ENCODE results near the gene FADS1.

Gene FADS1

DNA sequence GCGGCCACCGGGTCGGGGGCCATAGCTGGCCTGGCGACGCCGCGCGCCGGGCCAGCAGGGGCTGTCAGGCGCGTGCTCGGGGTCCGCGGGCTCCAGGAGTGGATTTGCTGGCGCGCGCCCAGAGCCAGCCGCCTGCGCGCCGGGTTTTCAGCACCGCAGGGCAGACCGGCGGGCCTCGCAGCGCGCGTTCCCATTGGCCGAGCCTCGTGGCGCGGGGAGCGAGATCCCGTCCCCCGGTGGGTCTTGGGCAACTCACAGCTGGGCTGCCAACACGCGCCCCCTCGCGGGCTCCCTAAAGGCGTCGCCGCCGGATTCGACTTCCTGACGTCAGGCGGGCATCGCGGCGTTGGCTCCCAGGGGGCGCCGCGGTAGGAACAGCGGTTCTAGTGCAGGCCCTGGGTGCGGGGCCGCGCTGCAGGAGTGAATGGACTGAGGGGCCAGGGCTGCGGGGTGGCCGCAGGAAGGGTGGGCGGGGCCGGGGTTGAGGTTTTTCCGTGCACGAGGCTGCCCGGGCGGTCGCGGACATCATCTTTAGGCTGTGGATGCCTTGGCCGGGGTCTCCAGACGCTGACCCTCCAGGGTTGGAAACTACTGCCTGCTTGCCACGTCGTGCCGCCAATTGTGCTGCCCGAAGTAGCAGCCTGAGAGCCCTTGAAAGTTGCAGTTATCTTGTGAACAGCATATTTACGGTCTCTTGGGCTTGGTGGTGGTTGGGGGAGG, at the start of gene FADS1:
FADS1 (minus strand) TSS at position 268 of the 720 bp plus-strand sequence; CDS start at position 194, 74 bp downstream.
- peak; percentile 60 for DNase-seq (ENCODE audit: low read depth)

DNA sequence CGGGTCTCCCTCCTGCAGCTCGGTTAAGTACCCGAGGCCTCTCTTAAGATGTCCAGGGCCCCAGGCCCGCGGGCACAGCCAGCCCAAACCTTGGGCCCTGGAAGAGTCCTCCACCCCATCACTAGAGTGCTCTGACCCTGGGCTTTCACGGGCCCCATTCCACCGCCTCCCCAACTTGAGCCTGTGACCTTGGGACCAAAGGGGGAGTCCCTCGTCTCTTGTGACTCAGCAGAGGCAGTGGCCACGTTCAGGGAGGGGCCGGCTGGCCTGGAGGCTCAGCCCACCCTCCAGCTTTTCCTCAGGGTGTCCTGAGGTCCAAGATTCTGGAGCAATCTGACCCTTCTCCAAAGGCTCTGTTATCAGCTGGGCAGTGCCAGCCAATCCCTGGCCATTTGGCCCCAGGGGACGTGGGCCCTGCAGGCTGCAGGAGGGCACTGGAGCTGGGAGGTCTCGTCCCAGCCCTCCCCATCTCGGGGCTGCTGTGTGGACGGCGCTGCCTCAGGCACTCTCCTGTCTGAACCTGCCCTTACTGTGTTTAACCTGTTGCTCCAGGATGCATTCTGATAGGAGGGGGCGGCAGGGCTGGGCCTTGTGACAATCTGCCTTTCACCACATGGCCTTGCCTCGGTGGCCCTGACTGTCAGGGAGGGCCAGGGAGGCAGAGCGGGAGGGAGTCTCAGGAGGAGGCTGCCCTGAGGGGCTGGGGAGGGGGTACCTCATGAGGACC, 49.6 kb upstream of the FADS1 start:
- DNase-seq (ENCODE audit: low read depth) = no peak

DNA sequence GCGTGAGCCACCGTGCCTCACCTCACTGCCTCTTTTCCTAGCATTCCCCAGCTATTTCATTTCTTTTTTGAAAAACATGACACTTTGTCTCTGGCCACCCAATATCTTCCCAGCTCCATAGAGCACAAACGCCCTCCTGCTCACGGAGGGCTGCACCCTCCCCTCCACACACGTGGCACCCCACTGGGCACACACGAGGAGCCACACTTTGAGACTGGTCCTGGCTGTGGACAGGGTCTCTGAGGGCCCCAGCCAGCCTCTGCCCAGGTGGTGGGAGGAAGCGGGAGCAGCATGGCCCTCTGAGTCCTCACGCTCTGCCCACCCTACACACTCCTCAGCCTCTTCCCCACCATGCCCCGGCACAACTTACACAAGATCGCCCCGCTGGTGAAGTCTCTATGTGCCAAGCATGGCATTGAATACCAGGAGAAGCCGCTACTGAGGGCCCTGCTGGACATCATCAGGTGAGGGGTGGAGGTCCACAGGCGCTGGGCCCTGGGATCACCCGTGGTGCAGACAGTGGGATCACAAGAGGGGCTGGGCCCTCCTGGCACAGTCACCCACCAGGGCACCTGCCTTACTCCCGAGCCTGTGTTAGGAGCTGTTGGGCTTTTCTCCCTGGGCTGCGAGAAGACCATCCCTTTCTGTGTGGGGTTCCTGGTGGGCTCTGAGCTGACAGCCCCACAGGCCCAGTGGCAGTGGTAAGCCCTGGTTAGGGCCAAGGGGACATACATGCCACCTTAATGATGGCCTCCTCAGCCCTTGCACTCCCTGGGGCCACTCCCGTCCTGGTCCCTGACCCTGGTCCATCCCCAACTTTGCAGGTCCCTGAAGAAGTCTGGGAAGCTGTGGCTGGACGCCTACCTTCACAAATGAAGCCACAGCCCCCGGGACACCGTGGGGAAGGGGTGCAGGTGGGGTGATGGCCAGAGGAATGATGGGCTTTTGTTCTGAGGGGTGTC, 48.3 kb upstream of the FADS1 start:
- no peak for DNase-seq (ENCODE audit: low read depth)

DNA sequence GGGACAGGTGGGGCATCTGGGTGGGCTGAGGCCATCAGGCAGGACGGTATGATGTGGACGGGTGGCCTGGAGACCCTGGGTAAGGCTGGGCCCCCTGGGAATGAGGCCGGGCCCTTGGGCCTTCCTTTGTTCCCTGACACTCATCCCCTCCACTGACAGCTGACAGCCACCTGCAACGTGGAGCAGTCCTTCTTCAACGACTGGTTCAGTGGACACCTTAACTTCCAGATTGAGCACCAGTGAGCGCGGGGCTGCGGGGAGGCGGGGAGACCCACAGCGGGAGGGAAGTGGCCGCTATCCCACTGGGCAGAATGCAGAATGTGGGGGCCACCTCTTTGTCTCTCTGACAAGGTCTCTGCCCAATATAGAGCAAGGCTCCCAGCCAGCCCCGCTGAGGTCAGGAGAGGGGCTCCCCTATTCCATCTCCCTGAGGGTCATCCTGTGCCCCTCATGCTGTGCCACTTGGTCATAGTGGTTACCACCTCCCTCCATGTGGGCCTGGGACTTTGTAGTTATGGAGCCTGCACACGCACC, 46.8 kb upstream of the FADS1 start:
- DNase-seq (ENCODE audit: low read depth) = no peak

DNA sequence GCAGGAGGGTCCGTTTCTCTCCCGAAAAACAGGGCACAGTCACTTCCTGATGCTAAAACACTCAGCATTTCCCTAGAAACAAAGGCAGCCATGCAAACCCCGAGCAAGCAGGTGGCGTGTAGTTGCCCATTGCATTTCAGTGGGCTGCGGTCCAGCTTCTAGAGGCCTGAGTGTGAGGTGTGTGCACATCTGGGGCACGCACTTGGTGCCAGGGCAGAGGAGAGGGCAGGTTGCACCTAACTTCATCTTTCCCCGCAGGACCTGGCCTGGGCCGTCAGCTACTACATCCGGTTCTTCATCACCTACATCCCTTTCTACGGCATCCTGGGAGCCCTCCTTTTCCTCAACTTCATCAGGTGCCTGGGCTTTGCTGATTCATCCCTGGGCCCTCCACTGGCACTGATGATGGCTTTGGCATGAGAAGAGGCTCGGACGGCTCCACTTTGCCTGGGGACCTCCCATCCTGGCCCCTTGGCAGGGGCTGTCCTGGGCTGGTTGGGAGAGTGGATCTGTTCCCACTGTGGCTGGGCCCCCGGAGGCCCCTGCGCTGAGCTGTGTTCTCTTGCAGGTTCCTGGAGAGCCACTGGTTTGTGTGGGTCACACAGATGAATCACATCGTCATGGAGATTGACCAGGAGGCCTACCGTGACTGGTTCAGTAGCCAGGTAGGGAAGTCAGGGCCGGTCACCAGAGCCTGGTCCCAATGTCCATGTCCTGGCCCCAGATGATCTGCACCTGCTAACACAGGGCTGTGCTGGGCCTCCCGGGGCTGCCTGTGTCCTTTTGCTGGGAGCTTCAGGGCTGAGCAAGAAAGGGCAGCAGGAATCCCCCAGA, 46.1 kb upstream of the FADS1 start:
- DNase-seq (ENCODE audit: low read depth) = no peak

DNA sequence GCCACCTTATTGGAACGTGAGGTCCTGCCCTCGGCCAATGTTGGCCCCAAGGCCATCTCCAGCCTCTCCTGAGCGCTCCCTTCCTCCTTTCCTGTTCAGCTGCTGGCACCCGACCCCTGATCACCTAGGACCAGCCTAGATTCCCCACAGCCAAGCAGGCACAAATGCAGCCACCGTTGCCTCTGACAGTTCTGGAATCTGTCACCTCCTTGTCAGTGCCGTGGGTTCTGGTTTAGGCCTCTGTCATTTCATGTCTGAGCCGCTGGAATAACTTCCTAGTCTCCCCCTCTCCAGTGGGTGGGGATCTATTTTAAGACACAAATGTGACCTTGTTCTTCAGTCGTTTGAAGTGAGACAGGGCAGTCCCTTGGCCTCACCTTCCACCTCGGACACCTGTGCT, 44.8 kb upstream of the FADS1 start:
- no peak for DNase-seq (ENCODE audit: low read depth)

DNA sequence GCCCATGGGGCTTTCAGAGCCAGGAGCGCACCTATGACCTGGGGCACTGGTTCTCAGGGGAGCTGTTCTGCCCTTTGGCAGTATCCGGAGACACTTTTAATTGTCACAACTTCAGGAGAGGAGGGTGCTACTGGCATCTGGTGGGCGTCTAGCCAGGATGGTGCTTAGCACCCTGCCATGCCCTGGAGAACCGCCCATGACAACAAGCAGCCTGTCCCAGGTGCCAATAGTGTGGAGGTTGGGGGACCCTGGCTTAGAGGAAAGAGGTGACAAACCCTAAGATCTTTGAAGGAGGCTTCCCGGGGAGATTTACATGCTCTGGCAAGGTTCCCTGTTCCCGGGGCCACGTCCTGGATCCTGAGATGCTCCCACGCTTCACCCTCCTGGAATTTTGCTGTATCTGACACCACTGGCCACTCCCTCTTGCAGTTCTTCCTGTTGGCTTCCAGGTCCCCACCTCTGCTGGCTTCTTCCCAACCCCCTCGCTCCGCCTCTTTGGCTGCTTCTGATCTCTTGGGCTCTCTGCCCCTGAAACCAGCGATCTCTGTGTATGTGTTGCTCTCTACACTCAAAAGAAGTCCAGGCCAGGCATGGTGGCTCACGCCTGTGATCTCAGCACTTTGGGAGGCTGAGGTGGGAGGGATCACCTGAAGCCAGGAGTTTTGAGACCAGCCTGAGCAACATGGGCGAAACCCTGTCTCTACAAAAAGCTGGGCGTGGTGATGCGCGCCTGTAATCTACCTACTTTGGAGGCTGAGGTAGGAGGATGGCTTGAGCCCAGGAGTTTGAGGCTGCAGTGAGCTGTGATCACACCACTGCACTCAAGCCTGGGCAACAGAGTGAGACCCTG, 43.5 kb upstream of the FADS1 start:
- DNase-seq (ENCODE audit: low read depth) = no peak

DNA sequence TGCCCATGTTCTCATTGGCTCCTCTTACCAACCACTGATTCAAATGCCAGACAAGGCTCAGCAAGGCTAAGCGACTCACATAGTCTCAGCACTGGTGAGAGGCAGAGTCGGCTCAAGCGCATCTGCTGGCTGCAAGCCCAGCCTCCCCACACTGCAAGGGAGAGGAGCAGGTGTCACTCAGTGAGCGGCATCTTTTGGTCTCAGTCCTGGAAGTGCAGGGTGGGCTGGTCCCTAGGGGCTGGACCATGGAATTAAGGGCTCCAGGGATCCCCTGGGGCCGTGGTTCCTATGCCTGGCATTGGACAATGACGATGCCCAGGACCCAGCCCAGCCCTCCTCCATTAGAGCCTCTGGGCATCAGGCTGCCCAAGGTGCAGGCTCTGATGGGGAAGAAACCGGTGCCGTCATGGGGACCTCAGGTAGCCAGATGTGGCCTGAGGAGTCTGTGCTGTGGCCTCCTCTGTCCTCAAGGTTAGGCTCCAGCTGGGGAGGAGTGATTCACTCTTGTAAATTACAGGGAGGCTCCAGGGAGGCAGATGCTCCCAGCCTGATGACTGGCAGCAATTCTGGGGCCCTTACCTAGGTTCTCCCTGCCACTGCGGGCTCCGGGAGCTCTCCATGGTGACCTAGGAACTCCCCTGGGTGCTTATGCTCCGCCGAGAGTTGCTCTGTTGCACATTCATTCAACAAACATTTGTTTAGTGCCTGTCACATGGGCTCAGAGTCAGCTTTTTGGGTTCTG, 39.3 kb upstream of the FADS1 start:
- DNase-seq (ENCODE audit: low read depth) = no peak

DNA sequence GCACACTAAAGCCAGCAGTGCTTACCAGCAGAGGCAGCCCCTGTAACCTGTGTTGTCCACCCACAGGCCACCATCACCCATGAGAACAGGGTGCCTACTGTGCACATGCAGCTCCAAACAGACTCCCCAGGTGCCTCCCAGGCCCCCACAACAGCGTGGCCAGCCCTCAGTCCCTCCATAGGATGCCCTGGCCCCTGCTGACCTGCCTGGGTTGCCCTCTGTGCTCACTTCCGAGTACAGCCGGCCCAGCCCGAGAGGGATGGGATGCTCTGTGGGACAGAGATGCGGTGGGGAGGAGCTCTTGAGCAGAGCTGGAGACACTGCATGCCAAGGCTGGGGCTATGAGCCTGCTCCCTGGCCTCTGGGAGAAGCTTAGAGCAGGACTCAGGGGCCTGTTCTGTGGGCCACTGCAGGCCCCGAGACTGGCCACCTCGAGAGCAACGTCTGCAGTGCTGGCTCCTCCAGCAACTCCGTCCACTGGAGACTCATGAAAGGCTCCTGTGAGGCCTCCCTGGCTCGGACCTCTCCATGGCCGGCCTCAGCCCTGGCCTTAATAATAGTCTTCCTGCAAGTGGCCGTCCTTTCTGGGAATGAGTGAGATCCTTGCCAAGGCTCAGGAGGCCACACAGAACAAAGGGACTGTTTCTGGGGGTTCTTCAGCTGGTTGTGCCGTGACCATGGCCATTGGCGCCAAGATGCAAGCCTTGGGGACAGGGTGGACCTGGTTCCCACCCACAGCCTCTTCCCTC, 38.3 kb upstream of the FADS1 start:
- DNase-seq (ENCODE audit: low read depth) = no peak

DNA sequence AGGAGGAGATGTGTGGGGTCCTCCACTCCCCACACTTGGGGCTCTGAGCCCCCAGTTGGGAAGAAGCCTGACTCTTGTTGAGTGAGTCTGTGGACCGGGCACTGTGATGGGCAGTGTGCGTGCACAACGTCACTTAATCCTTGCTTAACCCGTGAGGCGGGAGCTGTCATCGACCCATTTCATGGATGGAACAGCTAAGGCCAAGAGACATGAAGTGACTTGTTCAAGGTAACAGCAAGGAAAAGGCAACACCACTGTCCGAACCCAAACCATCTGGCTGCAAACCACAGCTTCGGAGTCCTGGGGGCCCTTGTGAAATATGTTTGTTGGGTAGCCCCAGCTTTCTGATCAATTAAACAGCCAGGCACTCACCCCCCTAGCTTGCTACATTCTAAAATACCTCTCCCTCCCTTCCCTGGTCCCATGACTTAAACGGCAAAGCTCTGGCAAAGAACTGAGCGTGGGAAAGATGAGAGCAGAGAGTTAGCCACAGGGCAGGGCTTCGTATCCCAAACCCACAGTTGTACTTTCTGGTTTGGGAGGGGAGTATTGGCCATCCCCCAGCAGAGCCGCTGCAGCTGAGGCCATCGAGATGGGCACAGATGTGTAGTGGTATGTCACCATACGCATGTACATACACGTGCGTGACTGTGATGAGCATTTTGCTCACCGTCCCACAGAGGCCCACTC, 37.5 kb upstream of the FADS1 start:
- DNase-seq (ENCODE audit: low read depth) = no peak

DNA sequence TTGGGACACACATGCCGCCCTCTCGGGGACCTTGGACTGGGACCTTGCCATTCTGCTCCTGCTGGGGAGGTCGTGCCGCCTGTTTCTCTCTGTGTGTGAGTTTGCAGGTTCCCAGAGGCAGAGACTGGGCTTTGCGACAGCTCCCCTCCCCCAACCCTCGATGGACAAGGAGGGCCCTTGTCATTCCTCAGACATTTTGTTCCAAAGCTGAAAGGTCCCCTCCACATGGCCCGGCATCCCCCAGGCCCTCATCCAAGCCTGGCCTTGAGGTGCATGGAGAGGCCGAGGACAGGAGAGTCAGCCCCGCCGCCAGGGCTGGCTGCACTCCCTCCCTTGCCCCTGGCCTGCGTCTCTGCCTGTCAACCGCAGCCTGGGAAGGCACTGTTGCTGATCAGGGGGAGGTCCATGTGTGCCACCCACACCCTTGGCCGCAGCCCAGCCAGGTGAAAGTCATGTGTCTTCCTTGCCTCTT, 36.9 kb upstream of the FADS1 start:
- DNase-seq (ENCODE audit: low read depth) = no peak

DNA sequence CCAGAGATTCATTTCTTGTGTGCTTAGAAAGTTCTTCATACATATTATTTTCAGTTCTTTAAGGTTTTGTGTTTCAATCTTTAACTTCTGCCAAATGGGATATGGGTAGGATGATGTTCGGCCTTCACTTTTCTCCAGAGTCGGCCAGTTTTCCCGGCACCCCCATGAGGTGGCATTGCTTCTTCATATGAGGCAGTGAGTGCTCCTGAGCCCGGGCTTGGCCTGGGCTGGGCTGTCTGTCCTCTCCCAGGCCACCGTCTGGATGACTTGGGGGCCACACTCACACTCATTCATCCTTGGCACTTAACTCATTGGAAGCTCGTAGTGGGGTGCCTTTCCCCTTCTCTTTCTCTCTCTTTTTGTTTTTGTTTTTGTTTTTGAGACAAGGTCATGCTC, 35.1 kb upstream of the FADS1 start:
- DNase-seq (ENCODE audit: low read depth) = no peak

DNA sequence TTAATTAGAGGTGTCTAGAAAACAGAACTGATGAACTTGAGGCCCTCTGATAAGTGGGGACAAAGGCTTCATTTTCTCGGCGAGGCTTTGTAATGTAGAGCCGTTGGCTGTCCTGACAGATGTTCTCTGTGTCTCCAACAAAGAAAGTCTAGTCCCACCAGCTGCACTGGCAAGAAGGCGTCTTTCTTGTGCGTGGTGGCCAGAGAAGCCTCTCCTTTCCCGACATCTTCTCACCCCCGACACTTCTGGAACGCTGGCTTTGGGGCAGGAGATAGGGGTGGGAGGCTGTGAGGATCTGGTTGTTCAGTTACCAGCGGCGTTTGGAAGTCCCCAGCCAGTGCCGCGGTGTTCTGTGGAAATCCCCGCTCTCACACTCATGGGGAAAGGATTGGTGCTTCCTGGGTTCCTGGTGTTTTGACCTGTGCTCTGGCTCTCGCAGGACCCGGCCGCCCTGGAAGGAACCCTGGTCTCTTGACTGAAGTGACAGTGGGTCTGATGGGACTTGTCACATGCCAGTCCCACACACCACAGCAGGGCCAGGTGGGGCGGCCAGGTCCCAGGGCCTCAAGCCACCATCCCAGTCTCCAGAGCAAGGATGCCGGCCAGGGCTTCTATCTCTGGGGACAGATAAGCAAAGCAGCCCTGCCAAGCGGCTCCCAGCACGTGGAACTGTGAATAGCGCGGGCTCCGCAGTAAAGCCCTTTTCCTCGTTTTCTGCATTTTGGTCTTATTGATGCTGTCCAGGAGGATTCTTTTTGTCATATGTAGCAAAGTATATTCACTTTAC, 34.5 kb upstream of the FADS1 start:
- DNase-seq (ENCODE audit: low read depth) = no peak

DNA sequence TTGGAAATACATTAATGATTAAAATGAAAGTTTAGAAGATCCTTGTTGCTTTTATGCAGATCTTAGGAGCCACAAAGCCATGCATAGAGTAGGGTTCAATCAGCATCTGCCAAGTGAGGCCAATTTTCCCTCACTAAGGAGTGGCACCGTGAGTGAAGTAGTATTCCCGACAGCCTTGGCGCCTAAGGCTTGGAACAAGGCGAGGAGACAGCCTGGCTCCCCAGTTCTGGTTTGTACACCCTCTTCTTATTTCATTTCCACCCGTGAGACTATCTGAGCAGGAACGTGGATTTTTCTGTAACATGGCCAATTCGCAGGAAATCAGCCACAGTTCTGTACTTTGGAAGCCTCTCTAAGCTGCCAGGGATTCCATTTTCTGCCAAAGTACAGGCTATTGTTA, 33.9 kb upstream of the FADS1 start:
- no peak for DNase-seq (ENCODE audit: low read depth)

DNA sequence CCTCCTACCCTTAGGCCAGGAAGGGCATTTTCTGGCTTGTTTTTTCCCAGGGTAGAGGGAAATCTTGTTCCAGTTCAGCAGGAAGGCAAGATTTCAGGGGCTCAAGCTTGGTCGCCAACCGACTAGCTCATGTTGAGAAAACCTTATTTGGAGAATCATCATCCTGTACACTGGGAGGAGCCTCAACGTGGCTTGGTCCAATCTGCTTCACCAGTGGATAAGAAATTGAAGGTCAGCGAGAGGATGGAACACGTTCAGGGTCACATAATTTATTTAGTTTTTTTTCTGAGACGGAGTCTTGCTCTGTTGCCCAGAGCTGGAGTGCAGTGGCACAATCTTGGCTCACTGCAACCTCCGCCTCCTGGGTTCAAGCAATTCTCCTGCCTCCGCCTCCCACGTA, 31.8 kb upstream of the FADS1 start:
- no peak for DNase-seq (ENCODE audit: low read depth)

DNA sequence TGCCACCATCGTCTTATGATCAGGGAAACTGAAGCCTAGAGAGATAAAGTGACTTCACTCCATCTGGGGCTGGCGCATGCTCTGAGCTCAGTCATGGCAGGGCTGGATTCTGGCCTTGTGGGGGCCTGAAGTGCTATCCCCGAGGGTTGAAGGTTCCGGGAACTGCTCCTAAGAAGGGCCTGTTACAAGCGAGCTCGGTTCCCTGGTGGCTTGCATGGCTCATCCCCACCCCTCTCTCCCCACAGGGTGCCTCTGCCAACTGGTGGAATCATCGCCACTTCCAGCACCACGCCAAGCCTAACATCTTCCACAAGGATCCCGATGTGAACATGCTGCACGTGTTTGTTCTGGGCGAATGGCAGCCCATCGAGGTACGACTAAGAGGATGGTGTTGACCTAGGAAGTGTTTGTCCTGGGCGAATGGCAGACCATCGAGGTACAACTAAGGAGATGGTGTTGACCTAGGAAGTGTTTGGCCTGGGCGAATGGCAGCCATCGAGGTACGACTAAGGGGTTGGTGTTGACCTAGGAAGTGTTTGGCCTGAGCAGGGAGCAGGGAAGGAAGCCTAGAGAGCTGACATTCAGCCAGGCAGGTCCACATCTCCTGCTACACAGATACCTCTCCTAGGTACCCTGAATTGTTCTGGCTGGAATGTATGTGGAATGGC, 31.2 kb upstream of the FADS1 start:
- no peak for DNase-seq (ENCODE audit: low read depth)

All from stimulated activated CD8-positive, alpha-beta memory T cell treated with anti-CD3 and anti-CD28 coated beads, Interleukin-12 subunit alpha, Interleukin-12 subunit beta, amount 100 ng/mL, for 4 hours (primary cell).